Measurements from ENCODE around the gene SLC1A5.
A peak's percentile ranks its signal among the peaks of the same experiment; 100 is the strongest.

Gene SLC1A5

DNA sequence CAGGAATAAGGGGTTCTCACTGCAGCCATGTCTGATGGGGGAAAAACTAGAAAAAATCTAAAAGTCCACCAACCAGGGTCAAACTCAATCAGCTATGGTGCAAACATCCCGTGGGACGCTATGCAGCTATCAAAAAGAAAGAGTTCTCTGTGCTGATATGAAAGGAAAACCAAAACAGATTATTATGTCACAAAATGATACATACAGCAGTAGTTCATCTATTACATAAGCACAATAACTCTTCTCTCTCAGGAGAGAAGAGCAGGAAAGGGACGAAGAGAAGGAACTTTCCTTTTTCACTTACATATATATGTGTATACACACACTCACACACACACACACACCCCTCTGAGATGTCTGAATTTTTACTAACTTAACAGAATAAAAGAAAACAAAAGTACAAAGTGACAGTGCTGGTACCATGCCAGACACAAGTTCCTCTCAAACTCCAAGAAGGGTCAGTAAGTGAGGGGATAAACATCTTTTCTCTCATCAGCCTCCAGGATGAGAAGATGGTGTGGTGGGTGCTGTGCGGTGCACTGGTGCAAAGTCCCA, 45.4 kb downstream of the SLC1A5 start:
- DNase-seq (ENCODE audit: low read depth in 2 of 2): no peak

DNA sequence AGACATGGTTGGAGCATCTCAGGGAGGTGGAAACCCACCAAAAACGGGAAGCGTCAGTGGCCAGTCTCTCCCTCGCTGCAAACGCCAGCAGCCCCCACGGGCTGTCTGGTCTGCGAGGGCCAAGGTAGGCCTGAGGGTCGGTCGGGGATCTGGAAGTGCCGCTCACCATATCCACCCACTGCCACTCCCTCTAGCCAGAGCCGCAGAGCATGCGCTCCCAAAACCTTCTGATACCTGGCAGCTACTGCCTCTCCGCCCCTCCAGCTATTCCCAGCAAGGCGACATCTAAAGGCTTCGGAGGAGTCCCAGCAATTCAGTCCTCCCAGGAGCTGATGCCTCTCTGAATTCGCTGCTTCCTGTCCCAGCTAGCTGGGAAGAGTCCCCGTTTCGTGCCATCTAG, 46.9 kb downstream of the SLC1A5 start:
- DNase-seq (ENCODE audit: low read depth in 2 of 2): no peak

DNA sequence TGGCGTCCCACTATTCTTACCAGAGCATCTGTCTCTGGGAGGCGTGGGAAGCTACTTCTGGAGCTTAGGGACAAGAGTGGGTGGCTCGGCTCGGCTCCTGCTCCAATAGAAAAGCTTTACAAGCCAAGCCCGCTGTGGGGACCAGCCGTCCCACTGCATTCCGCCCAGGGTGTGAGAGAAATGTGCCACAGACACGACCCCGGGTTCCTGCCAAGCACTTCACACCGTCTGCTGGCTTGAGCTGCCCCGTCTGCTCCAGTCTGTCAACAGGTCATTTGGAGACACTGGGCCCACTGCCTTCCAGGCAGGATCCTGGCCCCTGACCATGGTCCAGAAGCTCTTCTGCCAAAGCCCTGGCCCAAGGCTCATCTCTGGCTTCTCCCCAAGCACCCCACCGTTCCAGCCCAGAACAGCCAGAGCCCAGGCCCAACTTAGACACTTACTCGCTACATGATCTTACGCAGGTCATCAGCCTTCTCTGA, 49.1 kb downstream of the SLC1A5 start:
- DNase-seq (ENCODE audit: low read depth in 2 of 2): no peak

DNA sequence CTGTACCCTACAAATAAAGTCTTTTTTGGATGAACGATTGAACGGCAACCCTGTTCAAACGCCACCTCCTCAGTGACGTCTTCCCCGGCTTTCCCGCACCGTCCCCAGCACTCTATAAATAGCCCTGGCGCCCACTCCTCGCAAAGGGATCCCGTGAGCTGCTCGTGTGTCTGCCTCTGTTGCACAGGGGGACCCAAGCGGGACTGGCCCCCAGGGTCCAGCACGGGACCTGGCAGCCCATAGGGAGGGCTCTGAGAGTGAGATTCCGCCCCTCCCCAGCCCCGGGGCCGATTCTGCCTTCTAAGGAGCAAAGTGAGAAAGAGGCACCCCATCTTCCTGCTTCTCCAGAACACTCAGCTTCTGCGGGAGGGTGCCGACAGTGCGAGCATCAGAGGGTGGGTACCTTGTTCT, 50.6 kb downstream of the SLC1A5 start:
- DNase-seq (ENCODE audit: low read depth in 2 of 2): no peak

DNA sequence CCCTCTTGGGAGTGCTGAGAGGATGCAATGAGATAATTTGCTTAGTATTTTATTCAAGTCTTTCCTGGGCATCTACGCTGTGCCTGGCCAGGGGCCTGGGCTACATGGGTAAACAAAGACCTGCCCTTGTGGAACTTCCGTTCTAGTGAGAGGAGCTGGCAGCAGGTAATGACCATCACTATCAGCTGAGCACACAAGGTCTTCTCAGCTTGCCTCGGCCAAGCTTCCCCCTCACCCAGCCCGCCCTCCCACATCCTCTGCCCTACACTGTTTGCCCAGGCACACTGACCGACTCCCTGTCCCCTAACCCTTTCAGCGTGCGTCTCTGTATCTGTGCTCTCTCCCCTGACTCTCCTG, 51.1 kb downstream of the SLC1A5 start:
- DNase-seq (ENCODE audit: low read depth in 2 of 2): no peak

DNA sequence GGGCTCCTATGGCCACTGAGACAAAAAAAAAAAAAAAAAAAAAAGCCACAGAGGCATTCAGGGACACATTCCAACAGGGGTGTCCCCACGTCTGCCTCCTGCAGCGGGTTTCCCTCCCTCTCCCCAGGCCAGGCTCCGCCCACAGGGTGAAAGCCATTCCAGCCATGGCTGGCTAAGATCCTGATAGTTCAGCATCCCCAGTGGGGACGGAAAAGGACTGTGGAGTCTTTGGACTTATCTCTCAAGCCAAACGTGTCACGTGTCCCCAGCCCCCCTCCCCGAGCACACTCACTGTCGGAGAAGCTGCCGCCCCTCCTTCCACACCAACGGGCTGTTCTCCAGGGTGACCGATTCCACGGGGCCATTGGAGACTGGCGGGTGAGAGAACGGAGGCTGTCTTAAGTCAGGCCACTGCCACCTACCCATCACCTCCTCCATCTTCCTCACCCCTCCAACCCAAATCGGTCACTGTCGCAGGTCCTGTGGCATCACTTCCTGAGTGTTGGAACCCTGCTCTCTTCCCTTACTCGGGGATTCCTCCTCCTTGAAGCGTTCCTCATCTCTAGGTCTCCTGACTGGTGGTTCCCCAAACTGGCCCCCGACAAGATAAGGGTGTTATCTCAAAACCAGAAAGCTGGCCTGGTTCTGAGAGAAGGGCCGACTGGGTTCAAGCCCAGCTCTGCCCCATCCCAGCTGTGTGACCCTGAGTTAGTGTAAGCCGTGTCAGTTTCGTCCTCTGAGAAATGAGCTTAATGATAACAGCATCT, 51.7 kb downstream of the SLC1A5 start:
- no peak for DNase-seq (ENCODE audit: low read depth in 2 of 2)

DNA sequence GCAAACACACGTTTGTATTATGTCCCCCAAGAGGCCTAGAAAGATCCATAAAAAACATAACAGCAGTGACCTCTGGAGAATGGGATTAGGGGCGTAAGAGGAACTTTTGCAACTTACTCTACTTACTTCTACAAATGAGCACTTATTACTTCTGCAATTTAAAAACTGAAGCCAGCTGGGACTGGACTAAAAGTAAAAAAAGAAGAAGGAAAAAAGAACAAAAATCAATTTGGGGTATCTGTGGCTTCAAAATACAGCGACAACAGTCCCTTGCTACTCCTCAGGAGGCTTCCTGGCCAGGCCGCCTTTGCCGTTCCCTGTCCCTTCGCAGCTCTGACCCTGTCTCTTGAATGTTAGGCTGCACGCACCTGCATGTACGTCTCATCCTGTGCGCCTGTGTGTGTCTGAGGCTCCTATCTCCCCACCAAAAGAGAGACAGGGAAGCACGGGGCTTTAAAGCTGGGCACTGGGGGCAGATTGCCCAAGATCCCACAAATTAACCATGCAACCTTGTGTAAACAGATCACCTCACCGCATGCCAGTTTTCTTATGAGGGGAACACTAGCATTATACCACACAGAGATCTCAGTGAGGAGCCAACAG, 54.6 kb downstream of the SLC1A5 start:
- DNase-seq (ENCODE audit: low read depth in 2 of 2): no peak

DNA sequence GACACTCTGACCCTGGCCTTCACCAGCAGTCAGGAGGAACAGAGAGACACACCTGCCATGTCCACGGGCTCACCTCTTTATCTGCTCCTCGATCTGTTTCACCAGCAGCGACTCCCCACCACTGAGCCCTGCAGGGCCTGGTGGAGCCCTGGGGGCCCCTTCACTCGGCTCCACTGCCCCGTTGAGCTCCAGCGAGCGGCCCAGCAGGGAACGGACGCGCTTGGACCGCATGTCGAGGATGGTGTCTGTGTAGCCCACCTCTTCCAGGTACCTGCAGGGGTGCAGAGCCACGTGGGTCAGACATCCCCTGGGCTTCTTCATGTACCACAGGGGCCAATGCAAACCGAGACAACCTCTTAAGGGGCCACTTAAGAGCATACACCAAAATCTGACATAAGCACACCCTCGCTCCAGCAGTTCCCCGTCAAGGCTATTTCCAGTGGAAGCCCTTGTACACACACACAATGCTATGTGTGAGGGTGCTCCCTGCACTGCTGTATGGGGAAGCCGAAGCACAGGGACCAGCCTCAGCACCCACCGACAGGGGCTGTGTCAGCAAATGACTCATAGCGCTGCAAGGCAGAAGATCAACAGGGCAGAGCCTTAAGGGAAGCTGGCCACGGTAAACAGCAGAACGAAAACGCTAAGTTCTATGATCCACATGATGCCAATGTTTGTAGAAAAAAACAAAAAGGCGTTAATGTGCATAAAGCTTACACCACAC, 55.3 kb downstream of the SLC1A5 start:
- DNase-seq (ENCODE audit: low read depth in 2 of 2): no peak

DNA sequence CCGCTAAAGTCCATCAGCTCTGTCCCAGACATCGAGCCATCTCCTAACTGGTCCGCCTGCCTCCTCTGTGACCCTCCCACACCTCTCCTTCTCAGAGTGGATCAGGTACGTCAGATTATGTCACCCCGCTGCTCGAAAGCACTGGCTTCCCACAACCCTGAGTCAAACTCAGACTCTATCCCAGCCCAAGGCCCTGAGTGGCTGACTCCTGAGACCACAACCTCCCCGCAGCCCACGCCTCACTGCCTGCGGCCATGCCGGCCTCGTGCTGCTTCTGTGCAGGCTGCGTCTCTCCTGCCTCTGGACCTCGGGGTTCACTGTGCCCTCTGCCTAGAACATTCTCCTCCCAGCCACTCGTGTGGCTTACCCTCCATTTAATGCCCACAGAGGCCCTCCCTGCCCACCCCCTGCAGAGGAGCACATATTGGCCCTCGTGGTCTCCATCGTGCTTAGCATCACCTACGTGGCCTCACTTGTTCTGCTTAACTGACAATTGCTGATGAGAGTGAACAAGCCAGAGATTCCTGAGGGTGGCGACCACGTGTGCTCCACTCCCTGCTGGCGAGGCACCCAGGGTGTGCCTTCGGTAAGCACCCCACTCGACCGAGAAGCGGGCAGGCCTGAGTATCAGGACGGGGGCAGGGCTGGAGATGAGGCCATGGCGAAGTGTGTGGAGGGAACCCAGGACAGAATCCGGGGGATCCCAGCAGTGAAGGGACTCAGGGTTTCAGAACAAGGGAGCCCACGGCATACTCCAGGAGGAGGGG, 56.0 kb downstream of the SLC1A5 start:
- no peak for DNase-seq (ENCODE audit: low read depth in 2 of 2)

DNA sequence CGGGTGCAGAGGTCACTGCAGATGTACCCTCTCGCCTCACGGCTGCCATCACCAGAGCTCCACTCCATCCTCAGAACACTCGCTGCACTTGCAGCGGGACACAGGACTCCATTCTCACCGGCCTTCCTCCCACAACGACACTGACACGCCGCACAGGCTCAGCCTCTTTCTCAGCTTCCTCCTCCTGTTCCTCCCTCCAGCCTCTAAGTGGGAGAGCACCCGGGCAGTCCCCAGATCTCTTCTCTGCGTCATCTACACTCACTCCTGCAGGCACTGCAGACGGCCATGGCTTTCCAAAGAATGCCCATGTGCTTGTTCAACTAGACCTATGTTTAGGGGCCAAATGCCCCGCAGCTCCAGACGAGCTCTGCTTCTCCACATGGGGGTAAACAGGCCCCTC, 56.8 kb downstream of the SLC1A5 start:
- no peak for DNase-seq (ENCODE audit: low read depth in 2 of 2)

DNA sequence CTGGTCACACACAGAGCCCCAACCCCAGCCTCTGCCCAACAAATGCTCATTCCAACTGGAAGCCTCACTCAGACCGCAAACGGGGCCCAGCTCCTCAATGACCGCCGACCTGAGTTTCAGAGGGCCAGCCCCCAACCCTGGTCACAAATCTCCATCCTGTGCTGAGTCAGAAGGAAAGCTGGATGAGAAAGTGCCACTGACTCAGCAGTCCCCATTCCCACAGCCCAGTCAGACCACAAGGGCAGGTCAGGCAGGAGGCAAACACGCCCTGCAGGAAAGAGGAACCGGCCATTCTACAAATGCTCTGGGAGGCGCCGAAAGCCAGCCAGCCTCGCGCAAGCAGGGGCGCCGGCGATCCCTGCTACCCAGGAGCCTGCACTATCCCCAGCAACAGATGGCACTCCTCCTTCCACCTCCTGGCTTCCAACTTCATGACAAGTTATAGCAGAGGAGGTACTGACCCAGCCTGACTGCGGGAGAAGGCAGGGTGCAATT, 57.3 kb downstream of the SLC1A5 start:
- peak in 1 of 2 experiments; percentile 13 for DNase-seq (ENCODE audit: low read depth in 2 of 2)

DNA sequence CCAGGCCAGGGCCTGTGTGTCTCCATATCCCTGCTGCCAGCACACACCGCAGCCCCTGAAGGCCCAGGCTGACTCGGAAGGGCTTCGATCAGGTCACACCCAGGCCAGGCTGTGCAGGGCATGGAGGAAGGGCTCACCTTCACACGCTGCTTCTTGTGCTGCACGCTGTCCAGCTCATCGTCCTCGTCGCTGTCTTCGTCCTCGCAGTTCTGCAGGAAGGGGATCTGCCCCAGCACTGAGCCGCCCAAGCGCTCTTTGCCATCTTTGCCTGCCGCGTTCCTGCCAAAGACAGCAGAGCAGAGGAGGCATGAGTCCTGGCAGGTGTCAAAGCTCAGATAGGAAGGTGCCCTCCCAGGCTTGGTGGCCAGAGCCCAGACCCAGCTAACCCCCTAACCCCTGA, 57.8 kb downstream of the SLC1A5 start:
- DNase-seq (ENCODE audit: low read depth in 2 of 2): no peak

DNA sequence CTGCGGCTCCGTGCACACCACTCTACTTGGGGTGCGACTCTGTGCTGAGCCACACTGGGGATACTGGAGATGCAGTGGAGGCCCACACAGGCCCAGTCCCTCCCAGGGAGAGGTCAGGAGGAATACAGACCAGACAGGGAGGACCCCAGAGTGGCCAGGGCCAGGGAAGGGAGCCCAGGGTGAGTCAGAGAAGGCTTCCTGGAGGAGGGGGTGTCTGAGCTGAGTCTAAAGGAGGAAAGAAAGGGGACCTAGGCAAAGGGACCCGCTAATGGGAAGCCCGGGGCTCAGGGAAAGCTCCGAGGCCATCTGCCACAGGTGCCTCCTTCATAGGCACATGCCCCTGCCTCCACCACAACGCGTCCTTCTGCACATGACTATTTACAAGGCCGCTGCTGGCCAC, 58.2 kb downstream of the SLC1A5 start:
- no peak for DNase-seq (ENCODE audit: low read depth in 2 of 2)

DNA sequence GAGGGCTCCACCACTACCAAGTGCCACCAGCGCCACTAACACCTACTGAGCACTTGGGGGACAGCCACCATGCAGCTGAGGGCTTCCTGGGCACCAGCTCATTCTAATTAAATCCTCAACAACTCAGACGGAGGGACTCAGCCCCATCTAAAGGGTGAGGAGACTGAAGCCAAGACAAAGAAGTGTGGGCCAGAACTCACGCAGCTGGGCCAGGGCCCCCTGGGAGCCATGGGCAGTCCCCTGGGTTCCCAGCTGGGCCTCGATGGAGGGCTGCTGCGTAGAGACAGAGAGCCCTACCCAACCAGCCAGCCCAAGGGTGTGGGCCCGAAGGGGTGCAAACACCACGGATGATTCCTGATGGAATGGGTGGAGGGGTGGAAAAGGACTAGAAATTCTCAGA, 58.7 kb downstream of the SLC1A5 start:
- DNase-seq (ENCODE audit: low read depth in 2 of 2): no peak

DNA sequence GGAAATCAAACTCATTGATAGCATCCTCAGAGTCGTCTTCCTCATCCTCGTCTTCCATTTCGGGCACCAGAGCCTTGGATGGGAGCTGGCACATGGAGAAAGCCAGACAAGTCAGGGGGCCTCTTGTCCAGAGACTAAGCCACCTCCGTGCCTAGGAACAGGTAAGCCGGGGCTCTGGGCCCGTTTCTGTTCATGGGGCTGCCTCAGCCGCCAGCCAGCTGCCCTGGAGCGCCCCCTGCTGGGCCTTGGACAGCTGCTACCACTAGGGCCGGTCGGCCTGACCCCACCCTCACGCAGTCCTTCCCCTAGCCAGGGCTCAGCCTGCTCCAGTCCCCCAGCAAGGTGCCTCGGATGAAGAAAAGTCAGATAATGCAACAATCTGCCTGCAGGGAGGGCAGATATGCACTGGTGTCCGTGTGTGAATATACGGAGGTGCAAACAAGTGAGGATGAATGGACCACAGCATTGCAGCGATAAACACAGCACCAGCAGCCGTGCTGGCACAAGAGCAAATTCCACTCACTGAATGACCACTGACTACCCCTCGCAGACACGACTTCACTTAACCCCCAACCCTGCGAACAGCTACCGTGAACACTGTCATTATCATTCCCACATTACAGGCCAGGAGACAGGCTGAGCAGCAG, 59.6 kb downstream of the SLC1A5 start:
- DNase-seq (ENCODE audit: low read depth in 2 of 2): peak in 1 of 2 experiments; percentile 9

DNA sequence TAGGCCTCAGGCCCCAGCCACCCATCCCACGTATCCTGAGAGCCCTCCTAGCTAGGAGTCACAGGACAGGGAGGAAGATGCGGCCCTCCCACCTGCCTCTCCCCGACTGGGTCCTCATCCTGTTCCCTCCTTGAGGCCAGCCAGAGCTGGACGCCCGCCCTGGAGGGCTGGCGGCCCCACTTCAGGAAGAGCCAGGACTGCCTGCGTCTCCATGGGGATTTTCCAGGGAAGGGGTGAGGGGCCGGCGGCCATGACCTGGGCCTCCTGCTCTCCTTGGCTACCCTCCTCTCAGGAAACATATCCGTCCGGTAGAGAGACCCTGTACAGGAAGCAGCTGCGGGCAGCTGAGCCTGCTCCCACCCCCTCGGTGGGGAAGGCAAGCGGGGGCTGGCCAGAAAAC, 60.2 kb downstream of the SLC1A5 start:
- DNase-seq (ENCODE audit: low read depth in 2 of 2): no peak

DNA sequence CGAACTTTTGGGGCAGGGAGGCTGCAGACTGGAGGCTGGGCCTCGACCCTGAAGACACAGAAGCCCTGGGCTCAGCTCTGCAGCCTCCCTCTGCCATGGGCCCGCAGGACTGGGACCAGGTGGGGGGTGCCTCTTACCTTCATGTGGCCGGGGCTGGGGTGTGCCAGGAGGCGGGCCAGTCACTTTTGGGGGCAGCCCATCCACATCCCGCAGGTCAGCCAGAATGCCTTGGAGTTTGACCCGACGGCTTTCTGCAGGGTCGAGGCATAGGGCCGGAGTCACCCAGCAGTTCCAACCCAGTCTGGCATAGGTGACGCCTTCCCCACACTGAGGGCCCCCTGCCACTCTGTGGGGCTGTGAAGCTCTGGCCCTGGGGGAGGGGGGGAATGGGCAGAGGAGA, 60.6 kb downstream of the SLC1A5 start:
- no peak for DNase-seq (ENCODE audit: low read depth in 2 of 2)

DNA sequence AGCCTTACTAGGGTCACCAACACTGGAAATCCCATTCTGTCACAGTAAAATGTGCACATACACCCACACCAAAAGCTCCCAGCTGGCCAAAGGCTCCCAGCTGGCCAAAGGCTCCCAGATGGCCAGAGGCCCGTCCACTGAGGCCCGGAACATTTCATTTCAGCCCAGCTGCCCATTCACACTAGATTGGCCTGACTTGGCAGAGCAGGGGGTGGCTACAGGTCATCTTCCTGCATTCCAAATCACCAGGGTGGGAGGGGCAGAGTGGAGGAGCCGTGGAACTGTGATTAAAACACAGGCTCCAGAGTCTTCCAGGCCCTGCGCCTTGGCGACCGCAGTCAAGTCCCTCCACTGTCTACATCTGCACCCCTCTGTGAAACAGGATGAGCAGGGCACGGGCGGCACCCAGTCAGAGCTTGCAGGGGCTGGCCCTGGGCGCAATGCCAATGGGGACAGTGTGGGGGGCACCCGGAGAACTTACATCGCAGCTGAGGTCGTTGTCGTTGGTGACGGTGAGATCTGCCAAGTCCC, 61.4 kb downstream of the SLC1A5 start:
- no peak for DNase-seq (ENCODE audit: low read depth in 2 of 2)

DNA sequence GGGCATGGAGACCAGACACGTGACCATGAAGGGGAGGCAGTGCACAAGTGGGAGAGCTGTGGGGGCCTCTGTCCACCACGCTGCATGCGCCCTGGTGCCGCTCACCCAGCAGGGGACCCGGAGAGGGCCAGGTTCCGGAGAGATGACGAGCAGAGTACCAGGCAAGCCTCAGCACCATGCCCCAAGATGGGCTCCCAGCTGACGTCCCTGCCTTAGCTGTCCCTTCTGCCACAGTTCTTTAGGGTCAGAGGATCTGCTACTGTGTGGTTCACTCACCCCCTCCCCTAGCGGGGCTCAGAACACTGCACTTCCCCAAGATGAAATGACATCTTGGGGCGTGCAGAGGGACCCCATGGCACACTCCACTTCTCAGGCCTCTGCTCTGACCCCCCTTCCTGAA, 61.8 kb downstream of the SLC1A5 start:
- no peak for DNase-seq (ENCODE audit: low read depth in 2 of 2)

DNA sequence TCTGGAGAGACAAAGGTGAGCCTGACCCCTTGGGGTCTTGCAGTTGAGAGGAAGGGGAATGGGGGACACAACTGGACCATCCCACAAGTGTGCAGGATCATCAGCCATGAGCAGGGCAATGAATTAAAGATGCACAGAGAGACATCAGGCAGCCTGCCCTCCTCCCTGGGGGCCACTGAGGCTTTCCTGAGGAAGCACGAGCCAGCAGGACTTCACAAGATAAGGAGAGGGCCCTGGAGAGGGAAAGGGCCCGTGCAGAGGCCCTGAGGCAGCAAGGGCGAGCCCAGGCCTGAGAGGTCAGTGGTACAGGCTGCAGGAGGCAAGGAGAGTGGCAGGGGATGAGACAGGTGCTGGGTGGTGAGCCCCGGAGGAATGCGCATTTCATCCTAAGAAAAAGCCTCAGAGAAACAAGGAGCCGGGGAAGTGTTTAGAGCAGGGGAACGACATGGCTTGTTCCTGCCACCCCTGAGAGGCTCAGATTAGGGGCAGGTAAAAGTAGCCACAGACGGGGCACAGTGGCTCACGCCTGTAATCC, 62.5 kb downstream of the SLC1A5 start:
- no peak for DNase-seq (ENCODE audit: low read depth in 2 of 2)
